GM18520 (cell line): ENCODE data around the gene HS6ST1.

Source experiments
- ATAC-seq: cut with Tn5 transposase; IDR thresholded peaks from one replicate; pipeline ENCODE4 v1.9.1; 2021; ENCODE audit not compliant: unreplicated experiment

HS6ST1 gene

DNA sequence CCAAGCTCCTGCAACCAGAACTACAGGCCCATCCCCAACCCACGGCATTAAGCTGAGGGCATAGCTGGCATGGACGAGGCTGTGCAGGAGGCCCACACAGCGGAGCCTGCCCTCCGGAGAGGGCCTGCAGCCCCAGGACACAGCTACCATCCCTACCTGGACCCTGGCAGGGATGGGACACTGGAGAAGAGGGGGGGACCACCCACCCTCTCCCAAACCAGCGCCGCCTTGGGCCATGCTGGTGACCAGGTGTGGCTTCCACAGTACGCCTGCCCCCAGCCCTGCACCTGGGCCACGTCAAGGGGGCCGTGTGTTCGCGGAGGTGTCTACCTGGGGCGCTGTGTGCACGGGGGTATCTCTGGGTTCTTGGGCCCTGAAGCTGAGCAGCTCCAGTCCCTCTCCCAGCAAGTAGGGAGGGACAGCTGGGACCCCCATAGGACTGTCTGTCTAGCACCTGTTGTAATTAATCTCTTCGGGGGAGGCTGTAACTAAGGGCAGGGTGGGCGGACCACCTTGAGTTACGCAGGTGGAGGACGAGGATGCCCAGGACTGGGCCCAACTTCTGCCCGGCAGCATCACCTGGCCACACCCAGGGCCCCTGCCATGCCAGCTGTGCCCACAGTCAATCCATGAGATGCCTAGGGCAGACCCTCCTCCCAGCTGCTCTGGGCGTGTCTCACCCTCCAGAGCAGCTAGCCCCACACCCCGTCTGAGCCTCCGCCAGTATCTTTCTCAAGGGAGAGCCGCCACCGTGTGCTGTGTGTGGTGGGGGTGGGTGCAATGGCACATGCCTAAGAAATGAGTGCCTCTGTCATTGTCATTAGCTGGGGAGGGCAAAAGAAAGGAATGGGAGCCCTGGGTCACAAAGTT lies 18.3 kb downstream of the HS6ST1 start:
- no peak for ATAC-seq

DNA sequence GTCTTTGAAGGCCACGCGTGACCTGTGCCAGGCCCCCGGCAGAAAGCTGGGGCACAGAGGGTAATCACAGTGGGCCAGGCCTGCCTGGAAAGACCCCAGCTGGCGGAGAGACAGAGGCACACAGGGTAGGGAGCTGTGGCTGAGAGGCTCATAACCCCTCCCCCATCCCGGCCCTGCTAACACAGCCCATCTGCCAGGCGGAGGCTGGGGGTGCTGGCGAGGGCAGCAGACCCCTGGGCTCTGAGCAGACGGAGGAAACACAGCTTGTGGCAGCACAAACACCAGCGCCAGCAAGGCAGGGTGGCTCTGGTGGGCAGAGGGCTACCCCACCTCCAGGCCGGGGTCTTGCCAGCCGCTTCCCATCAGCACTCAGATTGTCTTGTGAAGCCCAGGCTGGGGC lies 19.0 kb downstream of the HS6ST1 start:
- ATAC-seq: no peak

DNA sequence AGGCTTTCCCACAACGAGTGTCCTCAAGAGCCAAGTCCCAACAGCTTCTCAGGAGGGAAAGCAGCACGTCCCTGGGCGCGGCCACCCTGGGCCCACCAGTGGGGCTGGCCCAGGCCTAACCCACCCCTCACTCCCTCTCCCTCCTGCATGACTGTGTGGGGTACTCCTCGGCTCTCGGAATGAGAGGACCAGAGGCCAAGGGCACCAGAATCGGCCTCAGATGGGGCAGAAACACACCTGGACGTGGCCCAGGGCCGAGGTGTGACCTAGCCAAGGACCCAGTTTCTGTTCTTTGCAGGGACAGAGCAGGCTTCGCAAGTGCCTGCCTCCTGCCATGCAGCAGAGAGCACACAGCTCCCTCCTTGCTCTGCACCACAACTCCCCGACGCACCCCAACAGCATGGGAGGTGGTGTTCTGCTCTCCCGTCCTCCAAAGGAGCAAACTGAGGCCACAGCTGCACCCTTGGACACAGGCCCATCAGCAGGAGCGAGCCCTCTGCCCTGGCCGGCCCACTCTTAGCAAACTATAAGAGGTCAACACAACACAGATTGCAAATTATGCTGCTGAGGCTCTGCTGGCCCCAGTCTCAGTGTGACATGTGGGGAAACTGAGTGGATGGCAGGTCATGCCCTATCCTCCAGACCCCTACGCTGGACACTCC lies 19.7 kb downstream of the HS6ST1 start:
- no peak for ATAC-seq

DNA sequence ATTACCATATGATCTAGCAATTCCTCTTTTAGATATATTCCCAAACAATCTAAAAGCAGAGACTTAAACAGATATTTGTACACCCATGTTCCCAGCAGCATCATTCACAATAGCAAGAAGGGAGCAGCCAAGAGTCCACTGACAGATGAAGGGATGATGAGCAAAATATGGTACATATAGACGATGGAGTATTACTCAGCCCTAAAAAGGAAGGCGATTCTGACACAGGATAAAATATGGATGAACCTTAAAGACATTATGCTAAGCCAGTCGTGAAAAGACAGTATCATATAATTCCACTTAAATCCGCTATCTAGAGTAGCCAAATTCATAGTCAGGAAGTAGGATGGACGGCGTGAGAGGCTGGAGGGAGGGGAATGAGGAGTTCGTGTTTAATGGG lies 20.4 kb downstream of the HS6ST1 start:
- no peak for ATAC-seq

DNA sequence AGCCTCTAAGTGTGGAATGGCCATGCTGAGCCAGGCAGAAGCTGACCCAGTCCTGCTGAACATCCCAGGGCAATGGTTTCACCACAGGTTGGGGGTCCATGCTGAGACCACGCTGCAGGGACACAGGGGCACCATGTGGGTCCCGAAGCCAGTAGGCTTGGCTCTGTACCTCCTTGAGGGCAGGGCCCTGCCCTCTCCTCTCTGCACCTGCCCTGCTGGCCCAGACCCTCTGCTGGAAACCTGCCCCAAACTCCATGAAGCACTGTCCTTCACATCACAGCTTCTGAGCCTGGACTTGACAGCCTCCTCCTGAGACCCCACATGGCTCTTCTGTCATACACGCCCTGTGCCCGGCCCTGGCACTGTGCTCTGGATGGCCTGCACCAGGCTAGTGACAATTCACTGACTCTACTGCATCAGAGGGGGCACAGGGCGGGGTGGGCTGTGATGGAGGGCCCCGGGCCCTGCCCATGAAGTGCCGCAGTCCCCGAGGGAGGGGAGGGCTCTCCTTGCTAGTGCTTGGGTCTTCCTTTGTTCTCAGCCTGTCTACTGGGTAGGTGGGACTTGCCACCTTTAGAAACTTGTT lies 24.7 kb downstream of the HS6ST1 start:
- no peak for ATAC-seq

DNA sequence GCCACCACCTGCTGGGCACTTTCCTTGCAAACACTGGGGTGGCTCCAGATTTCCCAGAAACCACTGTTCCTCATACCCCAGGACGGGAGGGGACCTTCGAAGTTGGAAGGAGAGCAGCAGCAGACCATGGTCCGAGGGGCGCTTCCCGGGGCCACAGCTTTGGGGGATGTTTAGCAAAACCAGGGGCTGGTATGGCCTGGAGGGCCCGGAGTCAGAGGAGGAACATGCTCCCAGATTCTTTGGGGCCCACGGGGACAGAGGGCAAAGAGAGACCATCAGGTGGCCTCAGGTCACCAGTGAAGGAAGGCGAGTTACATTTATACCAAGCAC lies 25.3 kb downstream of the HS6ST1 start:
- no peak for ATAC-seq

DNA sequence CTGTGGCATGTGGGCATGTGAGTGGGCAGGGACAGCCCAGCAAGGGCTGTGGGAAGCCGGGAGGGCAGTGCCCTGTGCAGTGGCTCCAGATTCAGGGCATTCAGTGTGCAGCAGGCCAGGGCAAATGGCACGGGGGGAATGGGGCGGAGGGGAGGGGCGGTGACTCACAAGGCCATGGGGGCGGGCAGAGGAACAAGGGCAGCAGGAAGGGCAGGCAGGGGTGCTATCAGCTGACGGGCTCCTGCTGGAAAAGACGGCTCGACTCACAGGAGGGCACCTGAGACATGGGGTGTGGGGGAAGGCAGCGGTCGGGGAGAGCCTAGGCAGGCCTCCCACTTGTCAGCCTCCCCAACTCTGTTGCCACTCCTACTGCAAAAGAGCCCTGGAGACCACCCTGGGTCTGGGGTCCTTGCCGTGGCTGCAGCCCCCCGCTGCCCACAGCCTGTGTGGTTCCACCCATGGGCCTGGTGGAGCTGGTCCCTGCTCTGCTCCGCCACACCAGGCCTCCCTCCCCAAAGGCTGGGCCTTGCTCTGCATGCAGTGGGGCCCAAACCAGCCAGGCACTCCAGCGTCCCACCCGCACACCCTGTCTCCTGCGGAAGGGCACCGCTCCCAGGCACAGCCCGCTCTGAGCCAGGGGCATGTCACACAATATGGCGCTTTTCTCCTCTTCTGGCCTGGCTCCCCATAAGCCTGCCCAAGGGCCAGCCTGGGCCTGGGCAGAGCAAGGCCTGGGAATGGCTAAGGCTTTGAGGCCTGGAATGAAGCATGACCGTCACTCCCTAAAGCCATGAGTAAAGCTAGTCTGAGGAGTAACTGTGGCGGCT lies 25.9 kb downstream of the HS6ST1 start:
- ATAC-seq: no peak

DNA sequence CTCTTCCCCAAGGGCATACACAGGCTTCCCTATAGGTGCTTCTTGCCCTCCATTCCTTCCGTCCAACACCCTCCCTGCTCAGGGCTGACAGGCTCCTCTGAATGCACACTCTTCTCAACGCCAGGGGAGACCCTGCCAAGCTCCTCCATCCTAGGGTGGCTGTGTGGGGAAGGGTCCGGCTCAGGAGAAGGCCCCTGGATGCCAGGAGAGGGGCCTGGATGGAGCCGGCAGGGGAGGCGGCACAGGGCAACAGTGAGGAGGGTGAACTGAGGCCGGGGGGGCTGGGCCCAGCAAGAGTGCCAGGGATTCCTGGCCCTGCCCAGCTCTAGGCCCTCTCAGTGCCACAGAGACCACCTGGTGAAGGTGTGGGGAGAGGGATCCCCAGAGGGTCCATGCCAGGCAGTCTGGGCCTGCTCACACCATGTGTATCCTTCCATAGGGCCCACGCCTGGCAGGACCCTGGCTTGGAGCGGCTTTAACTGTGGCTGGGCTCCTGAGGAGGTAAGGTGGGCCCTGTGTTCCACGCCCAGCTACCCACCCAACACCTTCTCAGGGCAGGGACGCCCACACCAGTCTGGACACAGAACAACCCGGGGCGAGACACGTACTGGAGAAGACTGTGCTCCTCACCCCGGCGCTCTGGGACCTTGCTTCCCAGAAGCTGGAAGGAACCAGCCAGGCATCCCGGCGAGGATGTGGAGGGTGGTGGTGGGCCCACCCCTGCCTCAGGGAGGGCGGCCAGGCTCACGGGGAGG lies 26.6 kb downstream of the HS6ST1 start:
- ATAC-seq: no peak

DNA sequence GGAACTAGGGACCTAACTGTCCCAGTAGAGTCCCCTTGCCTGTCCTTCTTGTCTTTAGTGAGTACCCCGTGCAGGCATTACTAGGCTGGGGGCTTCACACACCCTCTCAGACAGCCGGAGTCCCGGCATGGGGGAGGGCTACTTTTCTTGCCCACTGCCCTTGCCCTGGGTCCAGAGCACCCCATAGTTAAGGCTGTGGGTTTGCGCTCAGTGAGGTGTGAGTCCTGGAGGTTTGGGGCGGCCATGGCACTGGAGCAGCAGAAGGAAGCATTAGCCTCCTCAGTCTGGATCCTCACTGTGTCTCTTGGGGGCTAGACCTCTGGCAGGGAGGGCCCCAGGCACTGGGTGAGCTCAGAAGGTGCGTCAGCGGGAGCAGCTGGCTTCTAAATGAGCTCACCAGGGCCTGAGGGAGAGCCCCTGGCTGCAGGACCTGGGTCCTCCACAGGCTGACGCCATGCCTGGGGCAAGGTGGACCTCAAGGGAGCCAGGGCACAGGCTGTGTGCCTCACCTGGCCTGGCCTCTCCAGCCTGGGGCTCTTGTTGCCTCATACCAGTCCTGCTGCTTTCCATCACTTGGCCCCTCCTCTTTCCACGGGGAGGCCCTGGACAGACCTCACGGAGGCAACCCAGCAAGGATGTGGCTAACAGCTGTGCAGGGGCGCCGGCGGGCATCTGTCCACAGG lies 27.4 kb downstream of the HS6ST1 start:
- no peak for ATAC-seq

DNA sequence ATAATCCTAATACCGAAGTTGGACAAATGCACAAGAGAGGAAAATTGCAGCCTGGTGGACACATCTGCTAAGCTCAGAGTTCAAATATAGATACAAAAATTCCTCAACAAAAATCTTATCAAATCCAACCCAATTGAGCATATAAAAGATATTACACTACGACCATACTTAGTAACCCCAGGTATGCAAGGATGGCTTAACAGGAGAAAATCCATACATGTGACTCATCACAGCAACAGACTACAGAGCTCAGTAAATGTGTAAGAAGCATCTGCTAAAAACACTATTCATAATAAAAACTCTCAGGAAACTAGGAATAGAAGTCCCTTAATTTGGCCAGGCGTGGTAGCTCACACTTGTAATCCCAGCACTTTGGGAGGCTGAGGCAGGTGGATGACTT lies 28.3 kb downstream of the HS6ST1 start:
- no peak for ATAC-seq

DNA sequence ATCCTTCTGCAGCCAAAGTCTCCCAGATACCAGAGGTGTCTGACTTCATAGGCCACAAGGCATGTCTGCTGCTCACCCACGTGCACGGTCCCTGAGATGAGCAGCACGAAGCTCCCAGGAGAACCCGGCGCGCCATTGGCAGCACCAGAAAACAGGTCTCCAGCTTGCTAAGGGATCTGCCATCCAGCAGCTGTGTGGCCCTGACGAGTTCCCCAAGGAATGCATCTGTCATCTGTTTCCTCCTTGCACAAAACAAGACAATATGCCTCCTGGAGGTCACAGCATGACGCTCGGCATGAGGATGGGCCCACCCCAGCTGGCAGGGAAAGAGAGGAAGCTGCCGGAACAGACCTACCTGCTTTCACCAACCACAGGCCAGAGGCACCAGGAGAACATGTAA lies 29.2 kb downstream of the HS6ST1 start:
- ATAC-seq: no peak

DNA sequence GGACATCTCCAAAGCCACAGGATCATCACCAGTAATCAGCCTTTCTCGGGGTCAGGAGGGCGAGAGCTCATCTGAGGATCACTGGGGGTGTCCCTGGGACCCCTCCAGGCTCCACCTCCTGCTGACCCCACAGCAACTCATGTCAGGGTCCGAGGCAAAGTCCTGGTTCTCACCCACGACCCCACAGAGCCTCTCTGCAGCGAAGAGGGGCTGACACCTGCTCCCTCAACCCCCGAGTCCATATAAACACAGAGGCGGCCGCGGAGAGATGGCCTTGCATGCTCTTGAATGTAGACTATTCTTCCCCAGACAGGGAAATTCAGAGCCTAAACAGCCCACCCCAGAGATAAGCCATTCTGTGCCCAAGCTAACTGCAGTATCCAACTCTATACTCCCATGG lies 29.9 kb downstream of the HS6ST1 start:
- ATAC-seq: no peak

DNA sequence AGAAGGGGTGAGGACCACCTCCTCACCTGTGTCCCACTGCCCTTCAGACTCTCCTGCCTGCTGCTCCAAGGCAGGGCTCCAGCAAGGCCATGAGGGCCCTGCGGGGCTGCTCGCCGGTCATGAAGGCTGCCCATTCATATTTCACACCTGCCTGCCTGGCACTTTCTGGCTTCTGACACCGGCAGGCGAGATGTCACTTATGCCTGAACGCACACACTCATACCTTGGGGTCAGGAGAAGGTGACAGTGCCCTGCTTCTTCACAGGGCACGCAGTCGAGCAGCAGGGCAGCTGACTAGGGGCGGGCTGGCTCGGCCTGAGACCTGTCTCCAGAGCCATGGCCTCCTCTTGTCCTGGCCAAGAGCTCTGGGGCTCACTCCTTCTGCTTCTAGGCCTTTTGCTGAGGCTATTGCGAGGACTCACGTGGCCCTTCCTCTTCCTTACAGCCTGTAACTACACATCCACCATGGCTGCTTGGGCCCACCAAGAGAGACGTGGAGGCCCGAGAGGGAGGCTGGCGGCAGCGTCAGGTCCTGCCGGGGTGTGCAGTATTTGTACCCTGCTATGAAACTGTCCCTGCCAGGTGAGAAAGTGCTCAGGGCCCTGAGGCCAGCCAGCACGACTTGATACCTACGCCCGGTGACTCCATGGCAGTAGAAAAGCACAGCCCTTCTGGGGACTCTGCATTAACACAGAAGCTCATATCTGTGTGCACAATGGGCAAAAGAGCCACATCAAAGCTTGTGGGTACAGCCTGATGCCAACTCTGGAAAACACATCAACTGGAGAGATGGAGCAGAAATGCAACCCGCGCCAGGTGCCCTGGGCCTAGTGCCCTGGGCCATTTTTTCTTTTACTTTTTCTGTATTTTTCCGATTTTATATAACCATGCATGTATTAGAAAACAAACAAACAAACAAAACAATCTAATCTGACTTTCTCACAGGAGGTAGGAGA lies 30.6 kb downstream of the HS6ST1 start:
- ATAC-seq: no peak

DNA sequence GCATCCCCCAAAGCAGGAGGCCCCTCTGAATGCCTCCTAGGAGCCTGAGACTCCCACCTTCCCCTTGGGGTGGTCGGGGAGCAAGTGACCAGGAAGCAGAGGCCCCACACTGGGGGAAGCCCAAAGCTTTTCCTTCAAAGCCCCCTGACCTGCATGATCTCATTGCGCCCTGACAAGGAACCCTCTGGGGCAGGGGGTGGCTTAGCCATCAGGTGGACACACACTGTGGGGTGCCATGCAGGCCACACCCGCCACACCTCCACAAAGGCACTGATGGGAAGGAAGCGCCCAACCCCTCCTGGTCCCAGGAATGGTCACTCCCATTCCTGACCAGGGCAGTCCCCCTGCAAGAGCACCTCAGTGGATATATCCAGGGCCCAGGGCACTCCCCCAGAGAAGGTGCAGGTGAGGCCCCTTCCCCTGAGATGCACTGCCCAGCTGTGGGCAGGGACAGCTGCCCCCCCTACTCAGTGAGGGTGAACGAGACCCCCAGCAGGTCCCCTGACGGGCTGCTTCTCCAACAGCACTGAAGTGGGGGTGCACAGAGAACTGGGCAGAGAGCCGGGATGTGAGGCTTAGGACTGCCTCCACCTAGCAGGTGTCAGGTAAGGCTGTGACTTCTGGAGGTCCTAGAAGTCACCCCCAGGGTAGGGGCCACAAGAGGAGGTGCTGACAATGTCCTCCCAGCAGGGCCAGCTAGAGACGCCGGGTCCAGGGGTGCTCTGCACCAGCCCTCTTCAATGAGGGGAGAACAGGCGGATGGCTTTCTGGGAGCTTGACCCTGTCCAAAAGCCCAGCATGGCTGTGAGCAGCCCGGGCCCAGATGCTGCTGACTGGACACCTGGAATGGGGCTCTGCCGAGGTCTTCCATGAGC lies 31.5 kb downstream of the HS6ST1 start:
- ATAC-seq: no peak

DNA sequence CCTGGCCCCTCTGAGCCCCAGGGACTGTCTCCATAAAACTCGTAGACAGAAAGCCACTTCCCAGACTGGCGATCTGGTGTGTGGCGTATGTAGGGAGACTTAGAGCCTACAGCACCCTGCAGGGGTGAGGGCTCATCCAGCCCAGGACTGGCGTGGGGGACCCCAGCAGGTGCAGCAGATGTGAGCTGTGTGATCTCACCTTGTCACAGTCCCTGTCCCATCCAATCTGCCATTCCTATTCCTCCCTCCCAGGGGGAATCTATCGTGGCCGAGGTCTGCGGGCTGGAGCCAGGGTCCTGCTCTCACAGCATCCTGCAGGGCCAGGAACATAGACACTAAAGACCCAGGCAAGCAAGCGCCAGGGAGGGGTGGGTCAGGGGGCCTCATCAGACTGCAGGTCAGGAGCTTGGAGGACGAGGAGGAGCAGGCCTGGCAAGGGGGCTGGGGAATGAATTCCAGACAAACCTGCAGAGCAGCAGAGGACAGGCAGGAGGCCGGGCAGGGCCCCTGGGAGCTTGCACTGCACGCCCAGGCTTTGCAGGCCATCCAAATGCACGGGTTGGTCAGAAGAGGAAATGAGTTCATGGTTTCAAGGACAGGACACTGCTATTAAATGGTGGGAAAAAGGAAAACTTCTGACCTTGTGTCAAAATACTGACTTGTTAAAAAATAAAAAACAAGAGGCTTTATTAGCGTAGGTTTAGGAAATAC lies 32.5 kb downstream of the HS6ST1 start:
- no peak for ATAC-seq

DNA sequence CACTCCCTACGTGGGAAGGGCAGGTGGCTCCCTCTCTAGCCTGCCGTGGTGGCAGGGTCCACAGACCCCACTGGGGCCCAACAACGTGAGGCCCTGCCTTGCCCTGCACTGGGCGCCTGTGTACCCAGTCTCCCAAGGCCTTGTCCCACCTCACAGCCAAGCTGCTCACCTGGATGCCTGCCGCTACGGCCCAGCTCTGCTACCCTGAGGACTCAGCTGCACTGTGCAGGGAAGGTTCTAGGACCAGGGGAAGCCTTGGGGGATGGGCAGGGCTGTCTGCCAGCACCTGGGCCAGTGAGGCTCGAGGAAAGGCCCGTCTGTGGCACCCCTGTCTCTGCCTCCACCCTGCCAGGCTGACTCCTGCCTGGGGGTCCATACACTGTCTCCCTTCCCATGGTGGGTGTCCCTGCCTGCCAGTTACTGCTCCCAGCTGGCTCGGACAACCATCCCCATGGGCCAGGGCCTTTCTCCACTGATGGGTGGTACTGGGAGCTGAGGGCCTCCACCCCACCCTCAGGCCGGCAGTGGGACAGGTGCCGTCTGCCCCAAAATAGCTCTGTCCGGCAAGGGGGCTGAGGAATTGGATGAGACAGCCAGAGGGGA lies 33.2 kb downstream of the HS6ST1 start:
- ATAC-seq: no peak

DNA sequence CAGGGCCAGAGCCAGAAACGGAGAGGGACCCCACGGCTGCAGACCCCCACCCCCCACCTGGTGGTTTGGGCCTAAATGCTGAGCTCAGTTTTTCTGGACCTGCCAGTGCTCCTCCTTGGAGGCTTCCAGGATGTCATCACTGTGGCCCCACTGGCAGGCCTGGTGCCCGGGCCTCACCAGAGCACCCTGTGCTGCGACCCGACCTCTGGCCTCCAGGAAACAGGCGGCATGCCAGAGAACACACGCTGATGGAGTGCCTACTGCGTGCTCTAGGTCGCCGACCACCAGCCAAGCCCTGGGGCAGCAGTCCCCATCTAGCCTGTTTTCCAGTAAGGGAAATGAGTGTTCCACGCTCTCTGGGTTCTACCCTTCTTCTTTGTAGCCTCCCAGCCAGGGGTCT lies 33.8 kb downstream of the HS6ST1 start:
- no peak for ATAC-seq
